HEK293 (cell line): ENCODE results near the gene C11orf86.

Experiments used
- CTCF ChIA-PET: fragments of 350-600 bp; formaldehyde crosslinking; extraction: SDS; loops from one replicate; lab custom pipeline; 2021; ENCODE audit warnings: antibody characterized with exemption; lab: Yijun Ruan, JAX
- POLR2A ChIA-PET: fragments of 300-600 bp; formaldehyde crosslinking; extraction: SDS; loops from one replicate; lab custom pipeline; 2020; ENCODE audit warnings: antibody characterized with exemption, inconsistent platforms; lab: Yijun Ruan, JAX
- H3K27ac ChIP-seq: fragments of 200-500 bp; sonication (Bioruptor generic); 2 replicates; pipeline ENCODE4 v1.5.1; 2014; ENCODE audit warnings: low read depth, low read length, control low read depth, inconsistent platforms; ENCODE audit errors: extremely low read depth
- H3K36me3 ChIP-seq, 2 experiments: fragments of 200-500 bp in 1 of 2; sonication (Bioruptor generic) in 1 of 2; 1 replicate in 1 of 2; 2 replicates in 1 of 2; pipeline ENCODE4 v1.5.1; 2014 to 2017; ENCODE audit warnings: inconsistent platforms in 2 of 2, low read length in 2 of 2; ENCODE audit not compliant: control insufficient read depth in 2 of 2, insufficient read depth in 1 of 2
- H3K4me1 ChIP-seq: fragments of 200-500 bp; sonication (Bioruptor generic); 2 replicates; pipeline ENCODE4 v1.5.1; 2014; ENCODE audit warnings: mild to moderate bottlenecking, low read length, inconsistent platforms; ENCODE audit not compliant: control insufficient read depth, insufficient read depth
- H3K4me3 ChIP-seq: 2 replicates; pipeline ENCODE4 v1.5.1; 2011; ENCODE audit warnings: low read depth, mild to moderate bottlenecking, control low read depth, low read length, moderate library complexity
- H3K9me3 ChIP-seq: fragments of 200-500 bp; sonication (Bioruptor generic); 2 replicates; pipeline ENCODE4 v1.5.1; 2014; ENCODE audit warnings: low read depth, low read length, inconsistent platforms; ENCODE audit not compliant: control insufficient read depth, insufficient read depth
- FEZF1 ChIP-seq: fragments of 450-650 bp; formaldehyde crosslinking; IDR thresholded peaks from 2 replicates; pipeline ENCODE4 v1.5.1; 2016; ENCODE audit warnings: missing biosample characterization, missing genetic modification characterization
- HIC1 ChIP-seq: fragments of 450-650 bp; formaldehyde crosslinking; IDR thresholded peaks from 2 replicates; pipeline ENCODE4 v1.5.1; 2016; ENCODE audit warnings: missing biosample characterization, missing genetic modification characterization
- IKZF3 ChIP-seq: fragments of 450-650 bp; IDR thresholded peaks from 2 replicates; pipeline ENCODE4 v1.5.0; 2018; ENCODE audit warnings: missing biosample characterization, mild to moderate bottlenecking, missing genetic modification characterization, moderate library complexity
- KLF10 ChIP-seq: fragments of 450-650 bp; IDR thresholded peaks from 2 replicates; pipeline ENCODE4 v1.5.1; 2018; ENCODE audit warnings: missing biosample characterization, mild to moderate bottlenecking, missing genetic modification characterization
- REPIN1 ChIP-seq: fragments of 450-650 bp; formaldehyde crosslinking; IDR thresholded peaks from 2 replicates; pipeline ENCODE4 v1.5.1; 2017; ENCODE audit warnings: missing biosample characterization, missing genetic modification characterization, low read depth
- SP3 ChIP-seq: fragments of 450-650 bp; formaldehyde crosslinking; IDR thresholded peaks from 2 replicates; pipeline ENCODE4 v1.5.1; 2016; ENCODE audit warnings: missing biosample characterization, missing genetic modification characterization
- TCF7L2 ChIP-seq: IDR thresholded peaks from 2 replicates; pipeline ENCODE4 v1.6.1; 2011; ENCODE audit warnings: low read depth, mild to moderate bottlenecking, inconsistent platforms, low read length, moderate library complexity, borderline replicate concordance
- ZBTB8A ChIP-seq: fragments of 450-650 bp; formaldehyde crosslinking; IDR thresholded peaks from 2 replicates; pipeline ENCODE4 v1.5.1; 2016; ENCODE audit warnings: missing biosample characterization, missing genetic modification characterization
- ZEB2 ChIP-seq: fragments of 450-650 bp; formaldehyde crosslinking; IDR thresholded peaks from 2 replicates; pipeline ENCODE4 v1.5.1; 2016; ENCODE audit warnings: missing biosample characterization, missing genetic modification characterization
- ZIC2 ChIP-seq: fragments of 450-650 bp; formaldehyde crosslinking; IDR thresholded peaks from 2 replicates; pipeline ENCODE4 v1.5.1; 2016; ENCODE audit warnings: missing biosample characterization, missing genetic modification characterization
- ZNF10 ChIP-seq: fragments of 450-650 bp; formaldehyde crosslinking; IDR thresholded peaks from 2 replicates; pipeline ENCODE4 v1.5.1; 2017; ENCODE audit warnings: missing biosample characterization, missing genetic modification characterization
- ZNF221 ChIP-seq: fragments of 450-650 bp; formaldehyde crosslinking; IDR thresholded peaks from 2 replicates; pipeline ENCODE4 v1.5.1; 2017; ENCODE audit warnings: missing biosample characterization, missing genetic modification characterization, borderline replicate concordance
- ZNF311 ChIP-seq: fragments of 450-650 bp; formaldehyde crosslinking; IDR thresholded peaks from 2 replicates; pipeline ENCODE4 v1.5.1; 2017; ENCODE audit warnings: missing biosample characterization, missing genetic modification characterization, borderline replicate concordance
- ZNF37A ChIP-seq: fragments of 450-650 bp; IDR thresholded peaks from 2 replicates; pipeline ENCODE4 v1.5.1; 2018; ENCODE audit warnings: missing biosample characterization, missing genetic modification characterization
- ZNF394 ChIP-seq: fragments of 450-650 bp; formaldehyde crosslinking; IDR thresholded peaks from 2 replicates; pipeline ENCODE4 v1.5.1; 2016; ENCODE audit warnings: missing biosample characterization, missing genetic modification characterization, mild to moderate bottlenecking, moderate library complexity, borderline replicate concordance
- ZNF423 ChIP-seq: fragments of 450-650 bp; formaldehyde crosslinking; IDR thresholded peaks from 2 replicates; pipeline ENCODE4 v1.5.1; 2016; ENCODE audit warnings: missing biosample characterization, missing genetic modification characterization
- ZNF449 ChIP-seq: fragments of 450-650 bp; formaldehyde crosslinking; IDR thresholded peaks from 2 replicates; pipeline ENCODE4 v1.5.1; 2017; ENCODE audit warnings: missing biosample characterization, mild to moderate bottlenecking, missing genetic modification characterization, moderate library complexity
- ZNF501 ChIP-seq: fragments of 450-650 bp; formaldehyde crosslinking; IDR thresholded peaks from 2 replicates; pipeline ENCODE4 v1.5.1; 2016; ENCODE audit warnings: missing biosample characterization, missing genetic modification characterization
- ZNF544 ChIP-seq: fragments of 450-650 bp; formaldehyde crosslinking; IDR thresholded peaks from 2 replicates; pipeline ENCODE4 v1.5.0; 2017; ENCODE audit warnings: missing biosample characterization, missing genetic modification characterization
- ZNF548 ChIP-seq: fragments of 450-650 bp; formaldehyde crosslinking; IDR thresholded peaks from 2 replicates; pipeline ENCODE4 v1.5.1; 2016; ENCODE audit warnings: missing biosample characterization, missing genetic modification characterization
- ZNF555 ChIP-seq: fragments of 450-650 bp; formaldehyde crosslinking; conservative IDR thresholded peaks from 2 replicates; pipeline ENCODE4 v1.5.1; 2017; ENCODE audit warnings: missing biosample characterization, mild to moderate bottlenecking, missing genetic modification characterization, inconsistent platforms
- ZNF624 ChIP-seq: fragments of 450-650 bp; formaldehyde crosslinking; IDR thresholded peaks from 2 replicates; pipeline ENCODE4 v1.5.1; 2017; ENCODE audit warnings: missing biosample characterization, missing genetic modification characterization
- ZNF747 ChIP-seq: fragments of 450-650 bp; formaldehyde crosslinking; IDR thresholded peaks from 2 replicates; pipeline ENCODE4 v1.5.1; 2016; ENCODE audit warnings: missing biosample characterization, missing genetic modification characterization
- TF ChIP-seq, protein P1 (sequence below): fragments of 450-650 bp; formaldehyde crosslinking; IDR thresholded peaks from 2 replicates; pipeline ENCODE4 v1.5.1; 2017; ENCODE audit warnings: missing biosample characterization, missing genetic modification characterization
- TF ChIP-seq, protein P2 (sequence below): fragments of 450-650 bp; formaldehyde crosslinking; IDR thresholded peaks from 2 replicates; pipeline ENCODE4 v1.5.1; 2016; ENCODE audit warnings: missing biosample characterization, missing genetic modification characterization, low read depth
- TF ChIP-seq, protein P3 (sequence below): fragments of 450-650 bp; formaldehyde crosslinking; IDR thresholded peaks from 2 replicates; pipeline ENCODE4 v1.5.1; 2016; ENCODE audit warnings: missing biosample characterization, missing genetic modification characterization
- TF ChIP-seq, protein P4 (sequence below): fragments of 450-650 bp; formaldehyde crosslinking; IDR thresholded peaks from 2 replicates; pipeline ENCODE4; 2016; ENCODE audit warnings: missing biosample characterization, missing genetic modification characterization
- TF ChIP-seq, protein P5 (sequence below): fragments of 450-650 bp; IDR thresholded peaks from 2 replicates; pipeline ENCODE4 v1.5.1; 2018; ENCODE audit warnings: missing biosample characterization, mild to moderate bottlenecking, missing genetic modification characterization

C11orf86 gene

DNA sequence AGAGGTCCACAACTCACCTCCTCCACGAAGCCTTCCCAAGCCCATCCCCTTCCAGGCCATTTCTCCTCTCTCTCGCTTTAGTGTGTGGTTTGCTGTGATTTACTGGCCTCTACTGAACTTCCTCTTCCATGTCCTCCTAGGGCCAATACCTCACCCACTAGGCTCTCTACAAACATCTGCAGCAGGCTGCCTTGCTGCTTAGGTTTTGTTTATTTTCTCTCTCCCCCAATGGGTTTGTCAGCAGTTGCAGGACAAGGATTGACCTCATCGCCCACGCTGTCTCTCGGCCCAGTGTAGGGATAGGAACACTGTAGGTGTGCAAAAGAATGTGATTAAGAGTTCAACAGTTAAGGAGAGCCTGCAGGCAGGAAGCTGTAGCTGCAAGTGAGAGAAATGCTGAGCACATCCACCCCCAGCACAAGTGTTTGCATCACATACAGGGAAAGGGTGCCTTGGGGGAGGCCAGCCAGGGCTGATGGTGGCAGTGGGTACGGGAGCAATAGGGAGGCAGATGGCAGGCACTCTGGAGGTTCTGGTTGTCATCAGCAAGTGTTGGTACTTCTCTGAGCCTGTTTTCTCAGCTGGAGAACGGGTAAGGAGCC lies 18.3 kb upstream of the C11orf86 start (continued):
- TF ChIP-seq ZNF544 (tag by site-specific recombination): no peak
- TF ChIP-seq REPIN1 (tag by site-specific recombination): no peak
- no peak for TF ChIP-seq ZNF423 (tag by site-specific recombination)
- no peak for TF ChIP-seq TCF7L2
- no peak for TF ChIP-seq ZNF624 (tag by site-specific recombination)
- TF ChIP-seq ZIC2: peak; percentile 25
- peak; percentile 65; the same call in 1 of the 2 replicates for TF ChIP-seq ZNF10 (tag by site-specific recombination)
- TF ChIP-seq ZEB2: no peak
- TF ChIP-seq, all 188 proteins: peak for 7

GRCh38 chr11:66957971-66958231 lies 17.2 kb upstream of the C11orf86 start:
- Histone ChIP-seq H3K4me3 (peak overlapping the region; percentile 81), H3K27ac (no peak overlapping the region), H3K4me1 (no peaks in the 10 kb centered on the region), H3K36me3 (no peaks in the 10 kb centered on the region), H3K9me3 (no peaks in the 10 kb centered on the region)
- POLR2A ChIA-PET: interaction anchor here (1.4 kb wide), 1 partner anchor 102 kb away, joined by 5 read pairs; no protein-coding TSS in a partner anchor
- CTCF ChIA-PET: interaction anchor here (0.6 kb wide), 1 partner anchor 14 kb away, joined by 3 read pairs; no protein-coding TSS in a partner anchor
- TF ChIP-seq, protein P1, sequence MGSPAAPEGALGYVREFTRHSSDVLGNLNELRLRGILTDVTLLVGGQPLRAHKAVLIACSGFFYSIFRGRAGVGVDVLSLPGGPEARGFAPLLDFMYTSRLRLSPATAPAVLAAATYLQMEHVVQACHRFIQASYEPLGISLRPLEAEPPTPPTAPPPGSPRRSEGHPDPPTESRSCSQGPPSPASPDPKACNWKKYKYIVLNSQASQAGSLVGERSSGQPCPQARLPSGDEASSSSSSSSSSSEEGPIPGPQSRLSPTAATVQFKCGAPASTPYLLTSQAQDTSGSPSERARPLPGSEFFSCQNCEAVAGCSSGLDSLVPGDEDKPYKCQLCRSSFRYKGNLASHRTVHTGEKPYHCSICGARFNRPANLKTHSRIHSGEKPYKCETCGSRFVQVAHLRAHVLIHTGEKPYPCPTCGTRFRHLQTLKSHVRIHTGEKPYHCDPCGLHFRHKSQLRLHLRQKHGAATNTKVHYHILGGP (tag by site-specific recombination): no peak
- no peak for TF ChIP-seq ZBTB8A (tag by site-specific recombination)
- TF ChIP-seq, protein P2, sequence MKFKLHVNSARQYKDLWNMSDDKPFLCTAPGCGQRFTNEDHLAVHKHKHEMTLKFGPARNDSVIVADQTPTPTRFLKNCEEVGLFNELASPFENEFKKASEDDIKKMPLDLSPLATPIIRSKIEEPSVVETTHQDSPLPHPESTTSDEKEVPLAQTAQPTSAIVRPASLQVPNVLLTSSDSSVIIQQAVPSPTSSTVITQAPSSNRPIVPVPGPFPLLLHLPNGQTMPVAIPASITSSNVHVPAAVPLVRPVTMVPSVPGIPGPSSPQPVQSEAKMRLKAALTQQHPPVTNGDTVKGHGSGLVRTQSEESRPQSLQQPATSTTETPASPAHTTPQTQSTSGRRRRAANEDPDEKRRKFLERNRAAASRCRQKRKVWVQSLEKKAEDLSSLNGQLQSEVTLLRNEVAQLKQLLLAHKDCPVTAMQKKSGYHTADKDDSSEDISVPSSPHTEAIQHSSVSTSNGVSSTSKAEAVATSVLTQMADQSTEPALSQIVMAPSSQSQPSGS: no peak
- TF ChIP-seq, protein P3, sequence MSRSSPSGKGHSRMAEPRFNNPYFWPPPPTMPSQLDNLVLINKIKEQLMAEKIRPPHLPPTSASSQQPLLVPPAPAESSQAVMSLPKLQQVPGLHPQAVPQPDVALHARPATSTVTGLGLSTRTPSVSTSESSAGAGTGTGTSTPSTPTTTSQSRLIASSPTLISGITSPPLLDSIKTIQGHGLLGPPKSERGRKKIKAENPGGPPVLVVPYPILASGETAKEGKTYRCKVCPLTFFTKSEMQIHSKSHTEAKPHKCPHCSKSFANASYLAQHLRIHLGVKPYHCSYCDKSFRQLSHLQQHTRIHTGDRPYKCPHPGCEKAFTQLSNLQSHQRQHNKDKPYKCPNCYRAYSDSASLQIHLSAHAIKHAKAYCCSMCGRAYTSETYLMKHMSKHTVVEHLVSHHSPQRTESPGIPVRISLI: no peak
- TF ChIP-seq ZNF555 (tag by site-specific recombination): no peak
- no peak for TF ChIP-seq HIC1
- TF ChIP-seq ZNF449 (tag by site-specific recombination): no peak
- TF ChIP-seq ZNF37A (tag by site-specific recombination): no peak
- TF ChIP-seq, protein P4, sequence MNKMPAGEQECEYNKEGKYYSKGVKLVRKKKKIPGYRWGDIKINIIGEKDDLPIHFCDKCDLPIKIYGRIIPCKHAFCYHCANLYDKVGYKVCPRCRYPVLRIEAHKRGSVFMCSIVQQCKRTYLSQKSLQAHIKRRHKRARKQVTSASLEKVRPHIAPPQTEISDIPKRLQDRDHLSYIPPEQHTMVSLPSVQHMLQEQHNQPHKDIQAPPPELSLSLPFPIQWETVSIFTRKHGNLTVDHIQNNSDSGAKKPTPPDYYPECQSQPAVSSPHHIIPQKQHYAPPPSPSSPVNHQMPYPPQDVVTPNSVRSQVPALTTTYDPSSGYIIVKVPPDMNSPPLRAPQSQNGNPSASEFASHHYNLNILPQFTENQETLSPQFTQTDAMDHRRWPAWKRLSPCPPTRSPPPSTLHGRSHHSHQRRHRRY (tag by site-specific recombination): no peak
- TF ChIP-seq ZNF501: no peak
- no peak for TF ChIP-seq SP3
- TF ChIP-seq FEZF1: no peak
- no peak for TF ChIP-seq ZNF311 (tag by site-specific recombination)
- no peak for TF ChIP-seq IKZF3
- no peak for TF ChIP-seq ZNF548 (tag by site-specific recombination)
- no peak for TF ChIP-seq ZNF394 (tag by site-specific recombination)
- no peak for TF ChIP-seq KLF10 (tag by site-specific recombination)
- TF ChIP-seq, protein P5, sequence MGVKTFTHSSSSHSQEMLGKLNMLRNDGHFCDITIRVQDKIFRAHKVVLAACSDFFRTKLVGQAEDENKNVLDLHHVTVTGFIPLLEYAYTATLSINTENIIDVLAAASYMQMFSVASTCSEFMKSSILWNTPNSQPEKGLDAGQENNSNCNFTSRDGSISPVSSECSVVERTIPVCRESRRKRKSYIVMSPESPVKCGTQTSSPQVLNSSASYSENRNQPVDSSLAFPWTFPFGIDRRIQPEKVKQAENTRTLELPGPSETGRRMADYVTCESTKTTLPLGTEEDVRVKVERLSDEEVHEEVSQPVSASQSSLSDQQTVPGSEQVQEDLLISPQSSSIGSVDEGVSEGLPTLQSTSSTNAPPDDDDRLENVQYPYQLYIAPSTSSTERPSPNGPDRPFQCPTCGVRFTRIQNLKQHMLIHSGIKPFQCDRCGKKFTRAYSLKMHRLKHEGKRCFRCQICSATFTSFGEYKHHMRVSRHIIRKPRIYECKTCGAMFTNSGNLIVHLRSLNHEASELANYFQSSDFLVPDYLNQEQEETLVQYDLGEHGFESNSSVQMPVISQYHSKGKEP (tag by site-specific recombination): no peak
- TF ChIP-seq ZNF747 (tag by site-specific recombination): no peak
- no peak for TF ChIP-seq ZNF221 (tag by site-specific recombination)
